IMR-90 (cell line): ENCODE results near the gene SH2B2.

ENCODE experiments used
- BHLHE40 ChIP-seq: fragments of 150-350 bp; IDR thresholded peaks from 2 replicates; pipeline ENCODE4 v1.6.1; 2016; ENCODE audit warnings: mild to moderate bottlenecking, low read depth, low read length
- CEBPB ChIP-seq: IDR thresholded peaks from 2 replicates; pipeline ENCODE4 v1.6.1; 2012; ENCODE audit warnings: low read depth, low read length, improper control_type of control experiment
- CHD1 ChIP-seq: IDR thresholded peaks from 2 replicates; pipeline ENCODE4 v1.6.1; 2012; ENCODE audit warnings: low read depth, low read length, improper control_type of control experiment
- CTCF ChIP-seq: conservative IDR thresholded peaks from 2 replicates; pipeline ENCODE4 v1.5.1; 2012; ENCODE audit warnings: mild to moderate bottlenecking, low read depth, low read length, improper control_type of control experiment
- ELK1 ChIP-seq: fragments of 150-350 bp; IDR thresholded peaks from 2 replicates; pipeline ENCODE4 v1.6.1; 2016; ENCODE audit warnings: low read depth, mild to moderate bottlenecking, low read length, moderate library complexity, borderline replicate concordance
- FOS ChIP-seq: fragments of 150-350 bp; IDR thresholded peaks from 2 replicates; pipeline ENCODE4 v1.6.1; 2016; ENCODE audit warnings: low read depth, low read length
- MAFK ChIP-seq: IDR thresholded peaks from 2 replicates; pipeline ENCODE4 v1.6.1; 2012; ENCODE audit warnings: low read depth, low read length, improper control_type of control experiment
- POLR2A ChIP-seq: IDR thresholded peaks from 2 replicates; pipeline ENCODE4 v1.6.1; 2012; ENCODE audit warnings: mild to moderate bottlenecking, low read depth, low read length
- RAD21 ChIP-seq: IDR thresholded peaks from 2 replicates; pipeline ENCODE4 v1.6.1; 2012; ENCODE audit warnings: low read length, improper control_type of control experiment
- RCOR1 ChIP-seq: IDR thresholded peaks from 2 replicates; pipeline ENCODE4 v1.6.1; 2012; ENCODE audit warnings: mild to moderate bottlenecking, low read length, improper control_type of control experiment; ENCODE audit not compliant: insufficient replicate concordance
- RFX5 ChIP-seq: IDR thresholded peaks from 2 replicates; pipeline ENCODE4 v1.8.0; 2012; ENCODE audit warnings: low read depth, mild to moderate bottlenecking, low read length, moderate library complexity
- SMC3 ChIP-seq: fragments of 150-350 bp; IDR thresholded peaks from 2 replicates; pipeline ENCODE4 v1.6.1; 2016; ENCODE audit warnings: low read depth, mild to moderate bottlenecking, antibody characterized with exemption, low read length, moderate library complexity
- USF2 ChIP-seq: fragments of 150-350 bp; IDR thresholded peaks from 2 replicates; pipeline ENCODE4 v1.6.1; 2017; ENCODE audit warnings: mild to moderate bottlenecking, antibody characterized with exemption, low read length, low read depth

- TF ChIP-seq RFX5 (no peak), RAD21 (no peak), POLR2A (no peak), CTCF (no peak), CEBPB (no peak), SMC3 (no peak), MAFK (no peak), ELK1 (no peak), FOS (no peak), CHD1 (no peak), BHLHE40 (no peak), RCOR1 (no peak), USF2 (no peak)
These were observed 678 bp downstream of the SH2B2 start for GRCh38 chr7:102287111-102287980.
